Fibroblast of the aortic adventitia (primary cell): ENCODE data around the gene DMWD. TPM values are rescaled to one million over a fixed set of nuclear protein-coding genes. Genes with fewer than 3 reads are reported as not detected.

Experiments used
- DNase-seq: peaks from one replicate; pipeline ENCODE4 v3.0.0-alpha.2; 2010; ENCODE audit warnings: low read depth
- H3K4me3 ChIP-seq: 2 replicates; pipeline ENCODE4 v1.5.1; 2011; ENCODE audit warnings: low read depth, mild to moderate bottlenecking, control low read depth, low read length, moderate library complexity
- total RNA-seq: library from RNA; depleted of rRNA; stranded (reverse); fragments of >200 nt; gene quantifications from 2 replicates; pipeline ENCODE4 v1.2.3, GENCODE V29; 2012; ENCODE audit warnings: low replicate concordance
- TF ChIP-seq, protein P1 (sequence below): IDR thresholded peaks from 2 replicates; pipeline ENCODE4 v1.5.1; 2011; ENCODE audit warnings: mild to moderate bottlenecking, low read length, control low read depth, inconsistent platforms; ENCODE audit not compliant: insufficient read depth

Gene DMWD
- total RNA-seq, 1 donor, result 41.4 TPM

DNA sequence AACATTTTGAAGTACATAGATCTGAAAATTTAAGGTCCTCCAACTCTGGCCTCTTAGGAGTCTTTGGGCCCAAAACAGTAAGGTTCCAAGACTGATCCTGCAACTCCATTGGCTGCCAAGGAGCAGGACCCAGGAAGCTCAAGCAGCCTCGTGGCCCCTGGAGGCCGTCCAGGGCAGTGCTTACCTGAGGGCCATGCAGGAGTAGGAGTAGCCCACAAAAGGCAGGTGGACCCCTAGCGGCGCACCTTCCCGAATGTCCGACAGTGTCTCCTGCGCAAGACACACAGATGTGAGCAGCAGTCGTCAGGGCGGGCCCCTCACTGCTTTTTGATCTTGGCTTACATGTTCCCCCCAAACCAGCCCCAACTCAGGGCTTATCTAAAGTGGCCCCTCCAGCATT, 17.9 kb downstream of the DMWD start:
- H3K4me3 ChIP-seq, result no peak overlapping the region
- DNase-seq, result no peak
- TF ChIP-seq, protein P1, sequence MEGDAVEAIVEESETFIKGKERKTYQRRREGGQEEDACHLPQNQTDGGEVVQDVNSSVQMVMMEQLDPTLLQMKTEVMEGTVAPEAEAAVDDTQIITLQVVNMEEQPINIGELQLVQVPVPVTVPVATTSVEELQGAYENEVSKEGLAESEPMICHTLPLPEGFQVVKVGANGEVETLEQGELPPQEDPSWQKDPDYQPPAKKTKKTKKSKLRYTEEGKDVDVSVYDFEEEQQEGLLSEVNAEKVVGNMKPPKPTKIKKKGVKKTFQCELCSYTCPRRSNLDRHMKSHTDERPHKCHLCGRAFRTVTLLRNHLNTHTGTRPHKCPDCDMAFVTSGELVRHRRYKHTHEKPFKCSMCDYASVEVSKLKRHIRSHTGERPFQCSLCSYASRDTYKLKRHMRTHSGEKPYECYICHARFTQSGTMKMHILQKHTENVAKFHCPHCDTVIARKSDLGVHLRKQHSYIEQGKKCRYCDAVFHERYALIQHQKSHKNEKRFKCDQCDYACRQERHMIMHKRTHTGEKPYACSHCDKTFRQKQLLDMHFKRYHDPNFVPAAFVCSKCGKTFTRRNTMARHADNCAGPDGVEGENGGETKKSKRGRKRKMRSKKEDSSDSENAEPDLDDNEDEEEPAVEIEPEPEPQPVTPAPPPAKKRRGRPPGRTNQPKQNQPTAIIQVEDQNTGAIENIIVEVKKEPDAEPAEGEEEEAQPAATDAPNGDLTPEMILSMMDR, result no peak

DNA sequence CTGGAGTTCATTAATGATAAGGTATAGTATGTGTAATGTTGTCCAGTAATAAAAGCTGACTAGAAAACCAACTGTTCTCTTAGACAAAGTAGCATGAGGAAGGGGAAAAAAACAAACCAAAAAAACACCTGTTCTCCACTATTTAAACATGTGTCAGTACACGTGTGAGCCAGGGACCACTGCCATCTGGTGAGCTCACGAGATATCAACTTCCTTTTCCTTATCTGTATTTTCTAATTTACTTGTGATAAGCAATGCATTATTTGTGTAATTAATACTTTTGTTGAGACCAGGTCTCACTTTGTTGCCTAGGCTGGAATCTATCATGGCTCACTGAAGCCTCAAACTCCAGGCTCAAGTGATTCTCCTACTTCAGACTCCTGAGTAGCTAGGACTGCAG, 19.3 kb downstream of the DMWD start:
- TF ChIP-seq, protein P1, result no peak
- H3K4me3 ChIP-seq, result no peak overlapping the region
- no peak for DNase-seq

DNA sequence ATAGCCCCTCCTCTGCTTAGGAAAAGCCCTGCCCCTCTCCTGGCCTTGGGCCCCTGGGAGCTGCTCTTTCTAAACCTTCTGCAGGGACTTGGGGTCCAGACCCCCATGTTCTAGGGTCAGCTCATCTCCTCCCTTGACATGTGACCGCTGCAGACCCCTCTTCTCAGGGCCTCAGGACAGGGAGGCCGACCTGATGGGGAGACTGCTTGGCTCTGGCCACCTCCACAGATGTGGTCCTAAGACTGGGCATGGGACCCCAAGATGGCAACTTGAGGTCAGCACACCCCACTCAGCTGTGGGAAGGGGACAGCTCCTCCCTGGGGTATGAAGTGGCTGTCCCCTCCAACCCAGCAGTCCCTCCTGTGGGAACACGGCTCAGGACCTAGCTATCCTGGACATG, 19.7 kb downstream of the DMWD start:
- TF ChIP-seq, protein P1, result no peak
- no peak for DNase-seq
- no peak overlapping the region for H3K4me3 ChIP-seq

DNA sequence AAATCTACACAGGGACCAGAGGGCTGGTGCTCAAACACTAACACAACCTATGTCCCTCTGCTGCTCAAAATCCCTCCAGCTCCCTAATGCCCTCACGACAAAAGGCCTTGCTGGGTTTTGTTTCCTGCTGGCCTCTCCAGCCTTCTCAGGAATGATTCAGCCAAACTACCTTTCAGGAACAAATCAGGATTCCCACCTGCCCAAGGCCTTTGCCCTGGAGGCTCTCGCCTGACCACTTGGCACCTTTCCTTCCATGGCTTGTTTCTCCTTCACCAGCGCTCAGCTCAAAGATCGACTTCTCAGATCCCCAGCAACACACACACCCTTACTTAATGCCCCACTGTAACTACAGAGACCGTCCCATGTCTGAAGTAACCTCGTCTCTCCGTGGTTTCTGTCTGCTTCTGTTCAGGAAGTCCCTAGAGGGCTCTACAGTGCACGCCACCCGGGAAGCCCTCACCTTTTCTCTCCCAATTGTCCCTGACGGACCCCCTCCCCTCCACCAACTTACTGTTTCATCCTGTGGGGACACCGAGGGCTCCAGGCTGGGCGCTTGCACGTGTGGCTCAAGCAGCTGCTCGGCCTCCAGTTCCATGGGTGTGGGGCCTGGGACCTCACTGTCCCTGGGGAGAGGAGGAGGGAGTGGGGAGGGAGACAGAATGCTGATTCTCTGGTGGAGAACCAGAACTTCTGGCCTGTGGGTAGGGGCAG, 20.4 kb downstream of the DMWD start:
- DNase-seq, result no peak
- TF ChIP-seq, protein P1, result no peak
- H3K4me3 ChIP-seq, result no peak overlapping the region

DNA sequence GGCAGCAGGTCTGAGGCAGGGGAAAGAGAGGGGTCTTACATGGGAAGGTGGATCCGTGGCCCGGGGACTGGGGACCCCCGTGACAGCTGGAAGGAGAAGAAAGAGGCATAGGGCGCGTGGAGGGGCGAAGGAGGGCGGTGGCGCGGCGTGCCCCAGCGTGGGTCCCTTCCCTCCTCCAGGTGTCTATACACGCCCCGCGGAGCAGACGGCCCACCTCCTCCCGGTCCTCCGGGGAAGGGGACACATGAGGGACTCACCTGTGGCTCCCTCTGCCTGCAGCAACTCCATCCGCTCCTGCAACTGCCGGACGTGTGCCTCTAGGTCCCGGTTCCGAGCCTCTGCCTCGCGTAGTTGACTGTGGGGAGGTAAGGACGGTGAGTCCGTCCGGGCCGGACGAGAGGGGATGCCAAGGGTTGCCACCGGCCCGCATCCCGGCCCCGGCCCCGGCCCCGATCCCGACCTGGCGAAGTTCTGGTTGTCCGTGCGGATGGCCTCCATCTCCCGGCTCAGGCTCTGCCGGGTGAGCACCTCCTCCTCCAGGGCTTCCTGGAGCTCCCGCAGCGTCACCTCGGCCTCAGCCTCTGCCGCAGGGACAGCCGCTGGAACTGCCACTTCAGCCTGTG, 21.2 kb downstream of the DMWD start:
- TF ChIP-seq, protein P1, result no peak
- DNase-seq, result no peak
- no peak overlapping the region for H3K4me3 ChIP-seq

DNA sequence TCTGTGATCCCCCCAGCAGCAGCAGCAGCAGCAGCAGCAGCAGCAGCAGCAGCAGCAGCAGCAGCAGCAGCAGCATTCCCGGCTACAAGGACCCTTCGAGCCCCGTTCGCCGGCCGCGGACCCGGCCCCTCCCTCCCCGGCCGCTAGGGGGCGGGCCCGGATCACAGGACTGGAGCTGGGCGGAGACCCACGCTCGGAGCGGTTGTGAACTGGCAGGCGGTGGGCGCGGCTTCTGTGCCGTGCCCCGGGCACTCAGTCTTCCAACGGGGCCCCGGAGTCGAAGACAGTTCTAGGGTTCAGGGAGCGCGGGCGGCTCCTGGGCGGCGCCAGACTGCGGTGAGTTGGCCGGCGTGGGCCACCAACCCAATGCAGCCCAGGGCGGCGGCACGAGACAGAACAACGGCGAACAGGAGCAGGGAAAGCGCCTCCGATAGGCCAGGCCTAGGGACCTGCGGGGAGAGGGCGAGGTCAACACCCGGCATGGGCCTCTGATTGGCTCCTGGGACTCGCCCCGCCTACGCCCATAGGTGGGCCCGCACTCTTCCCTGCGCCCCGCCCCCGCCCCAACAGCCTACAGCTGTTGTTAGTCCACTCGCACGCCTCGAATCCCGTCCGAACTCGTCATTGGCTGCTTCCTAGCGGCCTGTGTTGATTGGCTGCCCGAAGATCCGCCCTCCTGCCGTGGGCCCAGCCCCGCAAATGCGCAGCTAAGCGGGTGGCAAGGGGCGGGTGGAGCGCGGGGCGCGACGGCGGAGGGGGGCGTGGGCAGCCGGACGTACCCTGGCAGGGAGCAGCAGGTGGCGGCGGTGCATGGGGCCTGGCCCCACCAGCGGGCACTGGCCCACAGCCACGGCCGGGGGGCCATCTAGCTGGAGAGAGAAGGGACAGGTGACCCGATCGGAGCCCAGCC, 22.2 kb downstream of the DMWD start:
- TF ChIP-seq, protein P1, result peak; percentile 78
- peak; percentile 97 for DNase-seq
- H3K4me3 ChIP-seq, result peak overlapping the region; percentile 63
